ENCODE measurements around the gene SEZ6.

Gene SEZ6

GRCh38 chr17:29045026-29045425 lies 39.2 kb upstream of the SEZ6 start:
- Histone ChIP-seq H3K36me3 (ENCODE audit: control insufficient read depth, insufficient read depth, low read length) (peaks cover 6% of the 10 kb centered on the region; the same call in 1 of the 2 replicates), H3K4me3 (ENCODE audit: low read depth, low read length) (no peak overlapping the region), H3K9ac (ENCODE audit: low read depth, low read length) (no peak overlapping the region), H3K27ac (ENCODE audit: low read depth, low read length) (no peak overlapping the region), H3K27me3 (ENCODE audit: control insufficient read depth, insufficient read depth, low read length) (no peaks in the 10 kb centered on the region), H3K9me3 (ENCODE audit: control insufficient read depth, insufficient read depth, low read length) (no peaks in the 10 kb centered on the region), H3K4me1 (ENCODE audit: control insufficient read depth, insufficient read depth, low read length) (peaks cover 37% of the 10 kb centered on the region)

- H3K36me3 ChIP-seq (ENCODE audit: control insufficient read depth, insufficient read depth, low read length) = peaks cover 6% of the 10 kb centered on the region; the same call in 1 of the 2 replicates
- H3K4me3 ChIP-seq (ENCODE audit: low read depth, low read length) = peak overlapping the region; percentile 16; the same call in 1 of the 2 replicates
- H3K9ac ChIP-seq (ENCODE audit: low read depth, low read length) = peak overlapping the region; percentile 62; the same call in 1 of the 2 replicates
- H3K4me1 ChIP-seq (ENCODE audit: control insufficient read depth, insufficient read depth, low read length) = peaks cover 45% of the 10 kb centered on the region
- no peaks in the 10 kb centered on the region for H3K9me3 ChIP-seq (ENCODE audit: control insufficient read depth, insufficient read depth, low read length)
- H3K27me3 ChIP-seq (ENCODE audit: control insufficient read depth, insufficient read depth, low read length) = no peaks in the 10 kb centered on the region
- H3K27ac ChIP-seq (ENCODE audit: low read depth, low read length) = peak overlapping the region; percentile 94
These were observed 37.8 kb upstream of the SEZ6 start for GRCh38 chr17:29043539-29044145.

DNA sequence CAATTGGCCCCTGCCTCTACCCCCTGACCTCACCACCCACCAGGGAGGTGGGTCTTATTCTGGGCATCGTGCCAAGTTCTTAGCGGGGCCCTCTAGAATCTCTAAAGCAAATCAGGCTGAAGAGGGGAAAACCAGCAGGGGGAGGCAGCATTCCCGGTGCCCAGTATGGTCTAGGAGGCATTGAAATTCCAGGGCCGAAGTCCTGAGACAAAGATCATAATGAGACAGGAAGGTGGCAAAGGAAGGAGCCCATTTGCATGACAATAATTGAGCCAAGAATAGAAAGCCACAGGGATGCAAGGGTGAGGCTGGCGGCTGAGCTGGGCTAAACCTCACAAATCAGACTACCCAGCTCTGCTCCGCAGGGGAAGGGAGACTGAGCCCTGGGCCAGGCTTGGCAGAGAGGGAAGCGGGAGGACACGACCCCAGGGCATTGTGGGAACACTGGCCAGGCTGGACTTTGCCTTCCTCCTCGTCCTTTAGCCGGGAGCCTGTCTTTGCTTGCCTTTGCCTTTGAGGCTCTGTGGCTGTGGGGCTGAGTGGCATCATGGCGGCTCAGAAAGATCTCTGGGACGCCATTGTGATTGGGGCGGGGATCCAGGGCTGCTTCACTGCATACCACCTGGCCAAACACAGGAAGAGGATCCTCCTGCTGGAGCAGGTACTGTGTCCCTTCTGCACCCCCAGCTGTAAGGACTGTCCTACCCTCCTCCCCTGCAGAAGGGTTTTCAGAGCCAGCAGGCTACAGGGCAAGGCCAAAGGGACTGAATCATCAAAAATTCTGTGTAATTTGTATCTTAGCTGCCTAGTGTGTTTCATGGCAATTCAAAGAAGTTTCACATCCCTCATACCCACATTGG lies 37.1 kb upstream of the SEZ6 start, which contains the start of gene PIPOX:
Gene PIPOX (plus strand): TSS at position 463 of the 860 bp plus-strand sequence. CDS start 85 bp downstream, at position 548.
- Histone ChIP-seq H3K4me1 (ENCODE audit: control insufficient read depth, insufficient read depth, low read length) (peaks cover 47% of the 10 kb centered on the region), H3K27ac (ENCODE audit: low read depth, low read length) (peak within 1 kb of the TSS; percentile 94), H3K4me3 (ENCODE audit: low read depth, low read length) (peak within 1 kb of the TSS; percentile 16; the same call in 1 of the 2 replicates), H3K36me3 (ENCODE audit: control insufficient read depth, insufficient read depth, low read length) (peaks cover 6% of the 10 kb centered on the region; the same call in 1 of the 2 replicates), H3K9ac (ENCODE audit: low read depth, low read length) (peak within 1 kb of the TSS; percentile 62), H3K9me3 (ENCODE audit: control insufficient read depth, insufficient read depth, low read length) (no peaks in the 10 kb centered on the region), H3K27me3 (ENCODE audit: control insufficient read depth, insufficient read depth, low read length) (no peaks in the 10 kb centered on the region)

- Histone ChIP-seq H3K27me3 (ENCODE audit: control insufficient read depth, insufficient read depth, low read length) (no peaks in the 10 kb centered on the region), H3K36me3 (ENCODE audit: control insufficient read depth, insufficient read depth, low read length) (peaks cover 6% of the 10 kb centered on the region; the same call in 1 of the 2 replicates), H3K4me1 (ENCODE audit: control insufficient read depth, insufficient read depth, low read length) (peaks cover 55% of the 10 kb centered on the region), H3K4me3 (ENCODE audit: low read depth, low read length) (no peak overlapping the region), H3K9ac (ENCODE audit: low read depth, low read length) (no peak overlapping the region; the same call in 1 of the 2 replicates), H3K27ac (ENCODE audit: low read depth, low read length) (peak overlapping the region; percentile 94), H3K9me3 (ENCODE audit: control insufficient read depth, insufficient read depth, low read length) (no peaks in the 10 kb centered on the region)
These were observed 36.3 kb upstream of the SEZ6 start for GRCh38 chr17:29042026-29042678.

DNA sequence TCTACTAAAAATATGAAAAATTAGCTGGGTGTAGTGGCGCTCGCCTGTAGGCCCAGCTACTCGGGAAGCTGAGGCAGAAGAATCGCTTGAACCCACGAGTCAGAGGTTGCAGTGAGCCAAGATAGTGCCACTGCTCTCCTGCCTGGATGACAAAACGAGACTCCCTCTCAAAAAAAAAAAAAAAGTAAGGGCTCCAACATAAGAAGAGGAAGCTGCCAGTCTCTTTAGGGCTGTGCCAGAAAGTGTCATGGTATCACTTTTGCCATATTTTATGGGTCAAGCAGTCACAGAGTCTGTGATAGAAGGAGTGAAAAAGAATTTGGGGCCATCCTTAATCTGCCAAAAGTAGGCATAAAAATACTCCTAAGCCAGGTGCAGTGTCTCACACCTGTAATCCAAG lies 35.7 kb upstream of the SEZ6 start:
- H3K9me3 ChIP-seq (ENCODE audit: control insufficient read depth, insufficient read depth, low read length) = no peaks in the 10 kb centered on the region
- peak overlapping the region; percentile 94 for H3K27ac ChIP-seq (ENCODE audit: low read depth, low read length)
- H3K4me1 ChIP-seq (ENCODE audit: control insufficient read depth, insufficient read depth, low read length) = peaks cover 59% of the 10 kb centered on the region
- no peaks in the 10 kb centered on the region for H3K27me3 ChIP-seq (ENCODE audit: control insufficient read depth, insufficient read depth, low read length)
- H3K36me3 ChIP-seq (ENCODE audit: control insufficient read depth, insufficient read depth, low read length) = peaks cover 3% of the 10 kb centered on the region; the same call in 1 of the 2 replicates
- H3K9ac ChIP-seq (ENCODE audit: low read depth, low read length) = no peak overlapping the region
- no peak overlapping the region for H3K4me3 ChIP-seq (ENCODE audit: low read depth, low read length)

- Histone ChIP-seq H3K36me3 (ENCODE audit: control insufficient read depth, insufficient read depth, low read length) (no peaks in the 10 kb centered on the region), H3K9ac (ENCODE audit: low read depth, low read length) (no peak overlapping the region), H3K4me1 (ENCODE audit: control insufficient read depth, insufficient read depth, low read length) (peaks cover 63% of the 10 kb centered on the region)
These were observed 35.3 kb upstream of the SEZ6 start for GRCh38 chr17:29041091-29041490.

GRCh38 chr17:29039764-29040598 lies 34.1 kb upstream of the SEZ6 start:
- H3K9me3 ChIP-seq (ENCODE audit: control insufficient read depth, insufficient read depth, low read length) = 0 out of 2 replicates have a peak, but pooled peaks cover 1% of the 10 kb centered on the region
- H3K36me3 ChIP-seq (ENCODE audit: control insufficient read depth, insufficient read depth, low read length) = no peaks in the 10 kb centered on the region
- H3K27ac ChIP-seq (ENCODE audit: low read depth, low read length) = peak overlapping the region; percentile 53
- H3K9ac ChIP-seq (ENCODE audit: low read depth, low read length) = no peak overlapping the region
- no peak overlapping the region for H3K4me3 ChIP-seq (ENCODE audit: low read depth, low read length)
- H3K27me3 ChIP-seq (ENCODE audit: control insufficient read depth, insufficient read depth, low read length) = no peaks in the 10 kb centered on the region
- peaks cover 69% of the 10 kb centered on the region for H3K4me1 ChIP-seq (ENCODE audit: control insufficient read depth, insufficient read depth, low read length)

More at GRCh38 chr17:29041091-29041490, 35.3 kb upstream of the SEZ6 start:
- Histone ChIP-seq H3K4me3 (ENCODE audit: low read depth, low read length) (no peak overlapping the region), H3K9me3 (ENCODE audit: control insufficient read depth, insufficient read depth, low read length) (no peaks in the 10 kb centered on the region), H3K27me3 (ENCODE audit: control insufficient read depth, insufficient read depth, low read length) (no peaks in the 10 kb centered on the region), H3K27ac (ENCODE audit: low read depth, low read length) (no peak overlapping the region)

DNA sequence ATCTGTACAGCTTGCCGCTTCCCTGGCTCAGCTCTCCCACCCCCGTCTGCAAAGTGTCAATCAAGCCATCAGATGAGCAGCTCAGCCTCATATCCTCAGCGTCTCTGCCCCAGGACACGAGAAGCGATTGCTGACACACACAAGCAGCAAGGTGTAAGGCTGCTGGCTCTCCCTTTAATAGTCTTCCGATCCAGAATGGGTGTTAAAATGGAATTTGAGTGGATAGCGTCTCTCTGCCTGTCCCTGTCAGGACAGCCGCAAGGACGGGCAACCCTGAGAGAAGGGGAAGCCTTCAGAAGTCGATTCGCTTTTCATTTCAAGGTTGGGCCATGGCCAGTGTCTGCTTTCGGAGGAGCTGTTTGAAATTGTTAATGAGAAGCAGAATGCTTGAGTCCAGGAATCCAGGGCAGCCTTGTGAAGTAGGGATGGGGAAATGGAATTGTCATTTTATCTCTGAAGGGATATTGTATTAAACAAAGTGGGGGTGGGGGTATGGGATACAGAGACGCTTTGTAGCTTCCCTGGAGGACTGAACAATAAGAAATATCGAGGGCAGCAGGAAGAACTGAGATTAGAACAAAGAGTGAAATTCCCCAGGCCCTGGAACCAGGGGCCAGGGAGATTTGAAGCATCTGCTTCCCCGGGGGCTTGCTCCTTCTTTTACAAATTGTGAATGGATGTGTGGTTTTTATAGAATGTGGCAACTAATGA lies 32.4 kb upstream of the SEZ6 start:
- Histone ChIP-seq H3K27ac (ENCODE audit: low read depth, low read length) (peak overlapping the region; percentile 86), H3K9ac (ENCODE audit: low read depth, low read length) (peak overlapping the region; percentile 48), H3K9me3 (ENCODE audit: control insufficient read depth, insufficient read depth, low read length) (peaks cover 13% of the 10 kb centered on the region; the same call in 1 of the 2 replicates), H3K4me1 (ENCODE audit: control insufficient read depth, insufficient read depth, low read length) (peaks cover 65% of the 10 kb centered on the region), H3K4me3 (ENCODE audit: low read depth, low read length) (no peak overlapping the region), H3K27me3 (ENCODE audit: control insufficient read depth, insufficient read depth, low read length) (no peaks in the 10 kb centered on the region), H3K36me3 (ENCODE audit: control insufficient read depth, insufficient read depth, low read length) (no peaks in the 10 kb centered on the region)

DNA sequence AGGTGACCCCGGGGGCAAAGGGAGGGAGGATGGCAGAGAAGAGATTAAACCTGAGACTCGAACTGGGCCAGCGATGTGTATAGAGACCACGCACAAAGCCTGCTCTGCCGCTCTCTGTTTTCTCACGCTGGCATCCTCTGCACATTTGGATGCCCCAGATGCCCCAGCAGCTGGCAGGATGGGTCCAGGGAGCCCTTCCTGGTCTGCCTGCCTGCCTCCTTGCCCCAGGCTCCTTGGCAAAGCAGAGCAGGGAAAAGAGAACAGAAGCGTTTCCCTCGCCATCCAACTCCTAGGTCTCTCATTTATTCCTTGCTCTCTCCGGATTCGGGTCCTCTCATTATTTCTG lies 31.9 kb upstream of the SEZ6 start:
- H3K27ac ChIP-seq (ENCODE audit: low read depth, low read length) = peak overlapping the region; percentile 86
- peaks cover 13% of the 10 kb centered on the region; the same call in 1 of the 2 replicates for H3K9me3 ChIP-seq (ENCODE audit: control insufficient read depth, insufficient read depth, low read length)
- no peak overlapping the region for H3K9ac ChIP-seq (ENCODE audit: low read depth, low read length)
- no peaks in the 10 kb centered on the region for H3K27me3 ChIP-seq (ENCODE audit: control insufficient read depth, insufficient read depth, low read length)
- no peak overlapping the region for H3K4me3 ChIP-seq (ENCODE audit: low read depth, low read length)
- peaks cover 64% of the 10 kb centered on the region for H3K4me1 ChIP-seq (ENCODE audit: control insufficient read depth, insufficient read depth, low read length)
- H3K36me3 ChIP-seq (ENCODE audit: control insufficient read depth, insufficient read depth, low read length) = no peaks in the 10 kb centered on the region

DNA sequence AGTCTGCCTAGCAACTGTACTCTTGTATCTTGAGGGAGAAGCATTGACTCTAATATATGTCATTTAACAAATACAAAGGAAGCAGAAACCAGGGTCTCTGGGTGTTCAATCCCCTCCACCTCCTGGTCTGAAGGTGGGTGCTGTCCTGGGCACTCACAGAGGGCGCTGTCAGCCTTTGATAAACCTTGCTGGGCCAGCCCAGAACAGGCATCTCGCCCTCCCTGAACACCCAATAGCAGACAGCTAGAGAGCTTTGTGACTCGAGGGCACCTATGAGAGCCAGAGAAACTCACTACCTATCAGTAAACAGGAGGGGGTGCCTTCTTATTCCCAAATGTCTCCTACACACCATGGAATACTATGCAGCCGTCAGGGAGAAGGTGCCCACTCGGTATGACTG lies 30.8 kb upstream of the SEZ6 start:
- no peaks in the 10 kb centered on the region for H3K36me3 ChIP-seq (ENCODE audit: control insufficient read depth, insufficient read depth, low read length)
- peaks cover 13% of the 10 kb centered on the region; the same call in 1 of the 2 replicates for H3K9me3 ChIP-seq (ENCODE audit: control insufficient read depth, insufficient read depth, low read length)
- H3K27ac ChIP-seq (ENCODE audit: low read depth, low read length) = no peak overlapping the region
- no peak overlapping the region for H3K9ac ChIP-seq (ENCODE audit: low read depth, low read length)
- H3K4me1 ChIP-seq (ENCODE audit: control insufficient read depth, insufficient read depth, low read length) = peaks cover 64% of the 10 kb centered on the region
- no peaks in the 10 kb centered on the region for H3K27me3 ChIP-seq (ENCODE audit: control insufficient read depth, insufficient read depth, low read length)
- no peak overlapping the region for H3K4me3 ChIP-seq (ENCODE audit: low read depth, low read length)
